Measurements from ENCODE around the gene ABLIM3. TPM values are rescaled to one million over a fixed set of nuclear protein-coding genes. Genes with fewer than 3 reads are reported as not detected.

Gene ABLIM3
- total and polyA plus RNA-seq, 2 donors (not counting 3 experiments of a cell fraction or from before 2014, with no cell fraction given) = 16.7 to 42.1 TPM

- dilution Hi-C loops (cut with MboI; ENCODE audit: extremely low pct_ligation_motif_present, low sequenced_read_pairs) (no loop called here), intact Hi-C loops (cut with micrococcal nuclease) (no loop called here)
- no peaks in the 10 kb centered on the region for H3K9me3 ChIP-seq (replicated peaks; ENCODE audit: control insufficient read depth, insufficient read depth, low read length)
- no peak overlapping the region for H3K9ac ChIP-seq (replicated peaks; ENCODE audit: extremely low read depth, insufficient read depth, low read length)
- H3K27me3 ChIP-seq (ENCODE audit: control insufficient read depth in 2 of 2, insufficient read depth in 2 of 2, low read length in 2 of 2) = no peaks in the 10 kb centered on the region
- no peak overlapping the region for H3K4me3 ChIP-seq (replicated peaks in 1 of 3; ENCODE audit: insufficient read depth in 1 of 3, low read depth in 1 of 3, low read length in 3 of 3)
- H3K4me2 ChIP-seq (ENCODE audit: insufficient read depth, low read length) = no peak overlapping the region
- no peaks in the 10 kb centered on the region for H3K9me1 ChIP-seq (replicated peaks; ENCODE audit: control insufficient read depth, extremely low read depth, insufficient read depth, low read length)
- H3K36me3 ChIP-seq (ENCODE audit: control insufficient read depth in 2 of 2, extremely low read depth in 1 of 2, insufficient read depth in 2 of 2, low read length in 2 of 2) = peaks cover 2% of the 10 kb centered on the region in 2 experiments
- BruUV-seq (replicated peaks) = no TSS peak
- POLR2A ChIA-PET = no interaction called here
- DNase-seq (ENCODE audit: low read depth, low spot score) = no peak
- H2AFZ ChIP-seq (ENCODE audit: low read depth, low read length) = no peak overlapping the region
- H3K27ac ChIP-seq (ENCODE audit: insufficient read depth, low read depth, low read length) = no peak overlapping the region
- no peaks in the 10 kb centered on the region for H3K79me2 ChIP-seq (ENCODE audit: control insufficient read depth, insufficient read depth, low read length)
- no peaks in the 10 kb centered on the region for H4K20me1 ChIP-seq (replicated peaks; ENCODE audit: control insufficient read depth, extremely low read depth, insufficient read depth, low read length)
- TF ChIP-seq CTCF (IDR thresholded peaks at IDR 0.05; ENCODE audit: extremely low read depth in 1 of 2, insufficient read depth in 1 of 2, low read depth in 1 of 2, low read length in 2 of 2) = no peak
- FAIRE-seq = no peak
- CTCF ChIA-PET = interaction anchor here (0.9 to 3.2 kb wide), 5 partner anchors 10 to 133 kb away, joined by 3 to 12 read pairs (median 3); no protein-coding TSS in a partner anchor
- H3K4me1 ChIP-seq (ENCODE audit: control insufficient read depth, extremely low read depth, insufficient read depth, low read length) = no peaks in the 10 kb centered on the region
Observed at GRCh38 chr5:149247726-149248125, 106.4 kb downstream of the ABLIM3 start.

- Histone ChIP-seq H3K9me1 (replicated peaks; ENCODE audit: control insufficient read depth, extremely low read depth, insufficient read depth, low read length) (no peaks in the 10 kb centered on the region), H3K4me1 (ENCODE audit: control insufficient read depth, extremely low read depth, insufficient read depth, low read length) (no peaks in the 10 kb centered on the region), H3K36me3 (ENCODE audit: control insufficient read depth in 2 of 2, extremely low read depth in 1 of 2, insufficient read depth in 2 of 2, low read length in 2 of 2) (peaks cover 0 to 2% of the 10 kb centered on the region in 2 experiments), H3K9ac (replicated peaks; ENCODE audit: extremely low read depth, insufficient read depth, low read length) (no peak overlapping the region), H3K4me2 (ENCODE audit: insufficient read depth, low read length) (no peak overlapping the region), H3K27ac (ENCODE audit: insufficient read depth, low read depth, low read length) (no peak overlapping the region), H4K20me1 (replicated peaks; ENCODE audit: control insufficient read depth, extremely low read depth, insufficient read depth, low read length) (no peaks in the 10 kb centered on the region), H3K27me3 (ENCODE audit: control insufficient read depth in 2 of 2, insufficient read depth in 2 of 2, low read length in 2 of 2) (no peaks in the 10 kb centered on the region), H3K9me3 (replicated peaks; ENCODE audit: control insufficient read depth, insufficient read depth, low read length) (no peaks in the 10 kb centered on the region), H3K79me2 (ENCODE audit: control insufficient read depth, insufficient read depth, low read length) (no peaks in the 10 kb centered on the region), H3K4me3 (replicated peaks in 1 of 3; ENCODE audit: insufficient read depth in 1 of 3, low read depth in 1 of 3, low read length in 3 of 3) (no peak overlapping the region), H2AFZ (ENCODE audit: low read depth, low read length) (no peak overlapping the region)
- no peak for FAIRE-seq
- no TSS peak for BruUV-seq (replicated peaks)
- intact Hi-C loops (cut with micrococcal nuclease) = no loop called here
- DNase-seq (ENCODE audit: low read depth, low spot score) = no peak
- dilution Hi-C loops (cut with MboI; ENCODE audit: extremely low pct_ligation_motif_present, low sequenced_read_pairs) = no loop called here
- CTCF ChIA-PET = interaction anchor here (1.0 to 4.6 kb wide), 3 partner anchors 12 to 15 kb away, joined by 3 to 22 read pairs (median 3); no protein-coding TSS in a partner anchor
- TF ChIP-seq JUN (IDR thresholded peaks at IDR 0.05; ENCODE audit: borderline replicate concordance, insufficient read depth, insufficient read length, low read depth) = no peak
- no peak for TF ChIP-seq EZH2 (IDR thresholded peaks at IDR 0.05; ENCODE audit: borderline replicate concordance, low read depth, low read length, severe bottlenecking)
- no peak for TF ChIP-seq CTCF (IDR thresholded peaks at IDR 0.05; ENCODE audit: extremely low read depth in 1 of 2, insufficient read depth in 1 of 2, low read depth in 1 of 2, low read length in 2 of 2)
- TF ChIP-seq MYC (IDR thresholded peaks at IDR 0.05; ENCODE audit: low read depth, low read length) = no peak
- no peak for TF ChIP-seq GATA2 (IDR thresholded peaks at IDR 0.05; ENCODE audit: insufficient read depth, insufficient read length, low read depth, low read length)
- no peak for TF ChIP-seq POLR2AphosphoS5 (IDR thresholded peaks at IDR 0.05; ENCODE audit: insufficient read depth, low read depth, low read length)
- TF ChIP-seq FOS (IDR thresholded peaks at IDR 0.05; ENCODE audit: borderline replicate concordance, insufficient read depth, low read length) = no peak
- TF ChIP-seq POLR2A (IDR thresholded peaks at IDR 0.05; ENCODE audit: low read depth, low read length) = no peak
- no peak for TF ChIP-seq MAX (IDR thresholded peaks at IDR 0.05; ENCODE audit: insufficient read depth, insufficient read length)
- POLR2A ChIA-PET = no interaction called here
Observed at GRCh38 chr5:149251546-149251945, 110.3 kb downstream of the ABLIM3 start.
